Colonic mucosa (tissue), 4 donors: ENCODE data around the gene NKD2. TPM values are rescaled to one million over a fixed set of nuclear protein-coding genes. Genes with fewer than 3 reads are reported as not detected.

Experiments
- DNase-seq: peaks from one replicate; pipeline ENCODE4 v3.0.0-alpha.2; 2020
- H3K27ac ChIP-seq: fragments of 200-600 bp; one replicate; pipeline ENCODE4 v1.8.0; 2021
- H3K27me3 ChIP-seq: fragments of 200-600 bp; one replicate; pipeline ENCODE4 v1.8.0; 2021
- H3K36me3 ChIP-seq: fragments of 200-600 bp; one replicate; pipeline ENCODE4 v1.8.0; 2021
- H3K4me1 ChIP-seq: fragments of 200-600 bp; one replicate; pipeline ENCODE4 v1.8.0; 2021; ENCODE audit warnings: mild to moderate bottlenecking
- H3K4me3 ChIP-seq: fragments of 200-600 bp; one replicate; pipeline ENCODE4 v1.8.0; 2021
- H3K9ac ChIP-seq, 2 donors: one replicate each; pipeline ENCODE4 v1.7.0; 2013; ENCODE audit warnings: control low read depth in 2 of 2, low read depth in 2 of 2, low read length in 2 of 2
- H3K9me3 ChIP-seq: fragments of 200-600 bp; one replicate; pipeline ENCODE4 v1.8.0; 2021
- intact Hi-C: fragments of 100-400 bp; cut with DNase I; formaldehyde crosslinking; loops from one replicate; pipeline ENCODE4 v1.14.1; 2022
- total RNA-seq, 2 donors: library from RNA; stranded (reverse); fragmentation: NEBNext Ultra II Directional in 1 of 2; extraction: Animal tissue kit (Norgen Biotek cat#: 25700) in 1 of 2; gene quantifications; one replicate each; pipeline ENCODE4 v1.2.1, GENCODE V29; 2021
- TF ChIP-seq, protein P1 (sequence below): fragments of 200-600 bp; IDR thresholded peaks from one replicate; pipeline ENCODE4 v1.8.0; 2022; ENCODE audit warnings: antibody characterized with exemption, mild to moderate bottlenecking
- donor health status: healthy.
- donor health status: DM: no; HTN: no; CAD: no.
- donor health status: DM: no; HTN: no; CAD: no.

NKD2 gene
- total RNA-seq, 2 donors from 2014 or later: 0.94 to 1.9 TPM

DNA sequence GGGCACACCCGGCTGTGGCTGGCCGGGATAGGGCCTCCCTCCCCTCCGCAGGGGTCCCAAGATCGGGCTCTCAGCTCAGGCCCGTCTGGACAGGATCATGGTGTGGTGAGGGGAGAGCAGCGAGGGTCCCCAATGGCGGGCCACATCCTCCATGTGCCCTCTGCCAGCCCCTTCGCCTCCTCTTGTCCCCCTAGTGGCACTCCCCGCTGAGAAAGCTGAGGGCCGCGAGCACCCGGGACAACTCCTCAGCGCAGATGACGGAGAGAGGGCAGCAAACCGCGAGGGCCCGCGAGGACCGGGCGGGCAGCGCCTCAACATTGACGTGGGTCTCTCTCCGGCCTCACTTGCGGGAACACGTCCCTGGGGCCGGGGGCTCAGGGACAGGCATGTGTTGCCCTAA is 24.6 kb downstream of the NKD2 start:
- no peak for DNase-seq
- intact Hi-C loops: no loop called here

DNA sequence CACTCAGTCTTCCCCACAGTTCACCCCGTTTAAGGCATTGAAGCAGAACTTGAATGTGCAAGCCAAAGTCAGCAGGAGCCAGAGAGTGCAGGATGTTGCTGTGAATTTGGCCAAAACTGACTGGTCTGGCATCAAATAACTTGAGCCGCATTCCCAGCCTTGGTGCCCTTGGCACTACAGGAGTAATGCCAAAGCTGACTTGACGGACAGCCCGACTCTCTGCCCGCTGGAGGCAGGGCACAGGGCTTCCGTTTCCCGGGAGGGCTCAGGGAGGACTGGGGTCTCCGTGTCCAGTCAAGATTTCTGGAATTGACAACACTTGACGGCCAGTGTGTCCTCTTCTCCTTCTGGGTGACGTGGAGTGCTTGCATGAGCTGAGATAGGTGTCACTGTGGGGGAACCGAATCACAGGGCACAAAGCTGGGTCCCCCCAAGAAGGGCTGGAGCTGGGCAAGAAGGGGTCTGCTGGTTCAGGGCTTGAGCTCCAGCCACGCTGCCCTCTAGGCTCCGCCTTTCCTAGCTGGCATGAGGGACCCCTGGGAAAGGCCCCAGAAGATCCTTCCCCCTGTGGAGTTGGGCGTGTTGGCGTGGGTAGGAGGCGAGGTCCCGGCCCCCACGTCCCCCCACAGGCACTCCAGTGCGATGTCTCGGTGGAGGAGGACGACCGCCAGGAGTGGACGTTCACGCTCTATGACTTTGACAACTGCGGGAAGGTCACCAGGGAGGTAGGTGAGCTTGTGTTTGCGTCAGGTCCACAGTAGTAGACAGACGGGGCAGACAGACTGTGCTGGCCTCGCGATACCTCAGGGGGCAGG is 25.2 kb downstream of the NKD2 start:
- no peak for DNase-seq
- no peaks in the 10 kb centered on the region for H3K36me3 ChIP-seq

More for the DNA sequence above, 24.6 kb downstream of the NKD2 start:
- Histone ChIP-seq H3K27ac (no peak overlapping the region), H3K9ac (no peak overlapping the region), H3K36me3 (no peaks in the 10 kb centered on the region), H3K4me3 (no peak overlapping the region), H3K4me1 (no peaks in the 10 kb centered on the region), H3K9me3 (no peaks in the 10 kb centered on the region), H3K27me3 (no peaks in the 10 kb centered on the region)
- TF ChIP-seq, protein P1, sequence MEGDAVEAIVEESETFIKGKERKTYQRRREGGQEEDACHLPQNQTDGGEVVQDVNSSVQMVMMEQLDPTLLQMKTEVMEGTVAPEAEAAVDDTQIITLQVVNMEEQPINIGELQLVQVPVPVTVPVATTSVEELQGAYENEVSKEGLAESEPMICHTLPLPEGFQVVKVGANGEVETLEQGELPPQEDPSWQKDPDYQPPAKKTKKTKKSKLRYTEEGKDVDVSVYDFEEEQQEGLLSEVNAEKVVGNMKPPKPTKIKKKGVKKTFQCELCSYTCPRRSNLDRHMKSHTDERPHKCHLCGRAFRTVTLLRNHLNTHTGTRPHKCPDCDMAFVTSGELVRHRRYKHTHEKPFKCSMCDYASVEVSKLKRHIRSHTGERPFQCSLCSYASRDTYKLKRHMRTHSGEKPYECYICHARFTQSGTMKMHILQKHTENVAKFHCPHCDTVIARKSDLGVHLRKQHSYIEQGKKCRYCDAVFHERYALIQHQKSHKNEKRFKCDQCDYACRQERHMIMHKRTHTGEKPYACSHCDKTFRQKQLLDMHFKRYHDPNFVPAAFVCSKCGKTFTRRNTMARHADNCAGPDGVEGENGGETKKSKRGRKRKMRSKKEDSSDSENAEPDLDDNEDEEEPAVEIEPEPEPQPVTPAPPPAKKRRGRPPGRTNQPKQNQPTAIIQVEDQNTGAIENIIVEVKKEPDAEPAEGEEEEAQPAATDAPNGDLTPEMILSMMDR: no peak

DNA sequence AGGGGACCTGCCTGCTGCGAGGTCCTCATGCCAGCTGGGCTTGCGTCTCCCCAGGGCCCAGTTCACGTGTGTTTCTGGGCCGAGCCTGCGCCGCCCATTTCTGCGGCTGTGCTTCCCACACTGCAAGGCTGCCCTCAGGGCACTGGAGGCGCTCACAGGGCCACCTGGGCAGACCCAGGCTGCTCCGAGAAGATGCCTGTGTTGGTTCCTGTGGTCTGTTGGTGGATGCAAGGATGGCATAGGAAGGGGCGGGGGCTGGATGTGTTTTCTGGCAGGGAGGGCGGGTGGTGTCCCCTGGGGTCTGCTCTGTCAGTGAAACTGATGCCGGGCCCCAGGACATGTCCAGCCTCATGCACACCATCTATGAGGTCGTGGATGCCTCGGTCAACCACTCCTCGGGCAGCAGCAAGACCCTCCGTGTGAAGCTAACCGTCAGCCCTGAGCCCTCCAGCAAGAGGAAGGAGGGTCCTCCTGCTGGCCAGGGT is 25.9 kb downstream of the NKD2 start:
- Histone ChIP-seq H3K4me1 (no peaks in the 10 kb centered on the region), H3K27ac (no peak overlapping the region), H3K4me3 (no peak overlapping the region), H3K9me3 (no peaks in the 10 kb centered on the region), H3K36me3 (no peaks in the 10 kb centered on the region), H3K9ac (no peak overlapping the region), H3K27me3 (no peaks in the 10 kb centered on the region)
- intact Hi-C loops: no loop called here
- TF ChIP-seq, protein P1: no peak
- DNase-seq: no peak

More for the DNA sequence above, 25.2 kb downstream of the NKD2 start:
- H3K9me3 ChIP-seq: no peaks in the 10 kb centered on the region
- H3K27me3 ChIP-seq: no peaks in the 10 kb centered on the region
- no peak overlapping the region for H3K9ac ChIP-seq
- no peak overlapping the region for H3K27ac ChIP-seq
- H3K4me3 ChIP-seq: no peak overlapping the region
- intact Hi-C loops: no loop called here
- TF ChIP-seq, protein P1: no peak
- no peaks in the 10 kb centered on the region for H3K4me1 ChIP-seq

DNA sequence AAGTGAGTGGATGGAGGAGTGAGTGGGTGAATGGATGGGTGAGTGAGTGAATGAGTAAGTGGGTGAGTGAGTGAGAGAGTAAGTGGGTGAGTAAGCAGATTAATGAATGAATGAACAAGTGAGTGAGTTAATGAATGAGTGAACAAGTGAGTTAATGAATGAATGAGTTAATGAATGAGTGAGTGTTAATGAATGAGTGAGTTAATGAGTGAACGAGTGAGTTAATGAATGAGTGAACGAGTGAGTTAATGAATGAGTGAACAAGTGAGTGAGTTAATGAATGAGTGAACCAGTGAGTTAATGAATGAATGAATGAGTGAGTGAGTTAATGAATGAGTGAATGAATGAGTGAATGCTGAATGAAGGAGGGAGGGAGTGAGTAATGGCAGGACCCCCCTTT is 26.4 kb downstream of the NKD2 start:
- no peaks in the 10 kb centered on the region for H3K9me3 ChIP-seq
- no peaks in the 10 kb centered on the region for H3K36me3 ChIP-seq
- H3K9ac ChIP-seq: no peak overlapping the region
- no peak overlapping the region for H3K4me3 ChIP-seq
- intact Hi-C loops: no loop called here
- DNase-seq: no peak
- H3K27ac ChIP-seq: no peak overlapping the region
- no peaks in the 10 kb centered on the region for H3K4me1 ChIP-seq
- H3K27me3 ChIP-seq: no peaks in the 10 kb centered on the region
- TF ChIP-seq, protein P1: no peak

DNA sequence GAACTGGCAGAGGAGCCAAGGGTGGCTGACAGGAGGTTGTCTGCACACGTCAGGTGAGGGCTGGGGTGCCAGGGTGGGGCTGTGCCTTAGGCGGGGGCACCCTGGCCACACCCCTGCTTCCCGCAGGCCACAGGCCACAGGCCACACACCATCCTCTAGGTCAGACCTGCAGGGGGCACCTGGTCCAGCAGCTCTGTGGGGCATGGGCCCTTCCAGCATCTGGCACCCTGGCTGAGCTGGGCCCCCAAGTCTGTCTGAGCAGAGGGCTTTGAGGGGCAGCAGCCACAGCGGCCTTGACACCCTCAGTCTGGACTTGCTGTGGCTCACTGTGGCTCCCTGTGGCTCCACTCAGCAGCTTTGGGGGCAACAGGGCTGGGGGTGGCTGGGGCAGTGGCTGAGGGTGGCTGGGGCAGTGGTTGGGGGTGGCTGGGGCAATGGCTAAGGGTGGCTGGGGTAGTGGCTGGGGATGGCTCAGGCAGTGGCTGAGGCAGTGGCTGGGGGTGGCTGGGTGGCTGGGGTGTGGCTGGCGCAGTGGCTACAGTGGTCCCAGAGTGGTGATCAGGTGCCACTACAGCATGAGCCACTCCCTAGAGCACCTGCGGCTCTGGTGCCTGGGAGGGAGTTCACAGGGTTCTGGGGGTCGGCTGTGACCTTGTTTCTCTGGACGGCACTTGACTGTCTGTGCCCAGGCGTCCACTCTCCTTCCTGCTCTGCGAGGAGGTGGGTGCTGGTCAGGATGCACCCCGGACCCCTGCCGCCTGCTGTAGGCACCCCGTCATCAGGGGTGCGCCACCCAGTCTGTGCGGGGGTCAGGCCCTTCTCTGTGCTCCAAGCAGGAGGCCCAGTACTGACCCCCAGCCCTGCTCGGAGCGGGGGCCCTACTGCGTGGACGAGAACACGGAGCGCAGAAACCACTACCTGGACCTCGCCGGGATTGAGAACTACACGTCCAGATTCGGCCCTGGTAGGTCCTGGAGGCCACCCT is 27.1 kb downstream of the NKD2 start:
- Histone ChIP-seq H3K27me3 (no peaks in the 10 kb centered on the region), H3K27ac (no peak overlapping the region), H3K4me1 (no peaks in the 10 kb centered on the region), H3K9me3 (no peaks in the 10 kb centered on the region), H3K4me3 (no peak overlapping the region), H3K9ac (no peak overlapping the region), H3K36me3 (no peaks in the 10 kb centered on the region)
- DNase-seq: no peak
- TF ChIP-seq, protein P1: no peak
- intact Hi-C loops: no loop called here
